Superior temporal gyrus (tissue), 1 donor: ENCODE results near the gene ATP6V1F.

ENCODE experiments used
- DNase-seq: peaks from one replicate; pipeline ENCODE4 v3.0.0-alpha.2; 2016; ENCODE audit errors: extremely low spot score

ATP6V1F gene

DNA sequence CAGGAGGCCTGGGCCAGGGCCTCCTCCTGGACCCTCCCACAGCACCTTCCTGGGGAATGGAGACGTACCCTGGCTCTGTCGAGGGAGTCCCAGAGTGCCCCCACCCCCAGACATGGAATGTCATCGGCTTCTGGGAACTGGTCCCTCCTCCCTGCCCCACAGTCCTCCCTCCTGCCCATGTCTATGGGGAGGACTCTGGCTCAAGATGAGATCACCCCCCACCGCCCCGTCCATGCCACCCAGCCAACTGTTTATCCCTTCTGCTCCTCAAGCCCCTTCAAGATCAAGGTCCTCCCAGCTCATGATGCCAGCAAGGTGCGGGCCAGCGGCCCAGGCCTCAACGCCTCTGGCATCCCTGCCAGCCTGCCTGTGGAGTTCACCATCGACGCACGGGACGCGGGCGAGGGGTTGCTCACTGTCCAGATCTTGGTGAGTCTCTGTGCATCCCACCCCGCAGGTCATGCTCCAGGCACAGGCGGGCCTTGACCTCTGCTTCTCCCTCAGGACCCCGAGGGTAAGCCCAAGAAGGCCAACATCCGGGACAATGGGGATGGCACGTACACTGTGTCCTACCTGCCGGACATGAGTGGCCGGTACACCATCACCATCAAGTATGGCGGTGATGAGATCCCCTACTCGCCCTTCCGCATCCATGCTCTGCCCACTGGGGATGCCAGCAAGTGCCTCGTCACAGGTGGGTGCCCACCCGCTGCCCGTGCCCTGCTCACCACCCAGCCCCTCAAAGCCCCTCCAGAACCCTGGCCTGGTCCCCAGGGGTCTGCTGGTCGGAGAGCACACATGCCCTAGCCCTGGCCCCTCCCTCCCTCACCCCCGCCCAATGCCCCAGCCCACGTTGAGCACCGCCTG is 14.1 kb upstream of the ATP6V1F start:
- DNase-seq: no peak

GRCh38 chr7:128849156-128849515 is 13.5 kb upstream of the ATP6V1F start:
- no peak for DNase-seq

DNA sequence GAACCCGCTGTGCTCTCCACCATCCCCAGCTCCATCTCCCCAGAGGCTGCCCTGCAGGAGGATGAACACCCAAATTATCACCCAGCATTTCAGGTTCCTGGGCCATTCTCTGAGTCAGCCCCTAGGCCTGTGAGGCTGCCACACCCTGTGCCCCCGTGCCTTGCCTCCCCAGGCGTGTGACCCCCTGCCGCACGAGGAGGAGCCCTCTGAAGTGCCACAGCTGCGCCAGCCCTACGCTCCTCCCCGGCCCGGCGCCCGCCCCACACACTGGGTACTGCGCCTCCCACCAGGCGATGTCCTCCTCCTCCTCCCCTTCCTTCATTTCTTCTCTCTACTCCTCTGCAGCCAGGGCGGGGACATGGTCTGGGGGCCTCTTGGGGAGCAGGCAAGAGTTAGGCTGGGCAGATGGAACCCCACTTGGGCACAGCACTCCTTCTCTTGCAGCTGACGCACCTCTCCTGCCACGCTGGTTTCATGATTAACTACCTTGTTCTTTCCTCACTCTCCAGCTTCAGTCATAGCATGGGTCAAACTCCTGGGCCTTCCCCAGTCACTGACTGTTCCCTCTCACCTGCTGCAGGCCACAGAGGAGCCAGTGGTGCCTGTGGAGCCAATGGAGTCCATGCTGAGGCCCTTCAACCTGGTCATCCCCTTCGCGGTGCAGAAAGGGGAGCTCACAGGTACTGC is 12.7 kb upstream of the ATP6V1F start:
- DNase-seq: no peak

DNA sequence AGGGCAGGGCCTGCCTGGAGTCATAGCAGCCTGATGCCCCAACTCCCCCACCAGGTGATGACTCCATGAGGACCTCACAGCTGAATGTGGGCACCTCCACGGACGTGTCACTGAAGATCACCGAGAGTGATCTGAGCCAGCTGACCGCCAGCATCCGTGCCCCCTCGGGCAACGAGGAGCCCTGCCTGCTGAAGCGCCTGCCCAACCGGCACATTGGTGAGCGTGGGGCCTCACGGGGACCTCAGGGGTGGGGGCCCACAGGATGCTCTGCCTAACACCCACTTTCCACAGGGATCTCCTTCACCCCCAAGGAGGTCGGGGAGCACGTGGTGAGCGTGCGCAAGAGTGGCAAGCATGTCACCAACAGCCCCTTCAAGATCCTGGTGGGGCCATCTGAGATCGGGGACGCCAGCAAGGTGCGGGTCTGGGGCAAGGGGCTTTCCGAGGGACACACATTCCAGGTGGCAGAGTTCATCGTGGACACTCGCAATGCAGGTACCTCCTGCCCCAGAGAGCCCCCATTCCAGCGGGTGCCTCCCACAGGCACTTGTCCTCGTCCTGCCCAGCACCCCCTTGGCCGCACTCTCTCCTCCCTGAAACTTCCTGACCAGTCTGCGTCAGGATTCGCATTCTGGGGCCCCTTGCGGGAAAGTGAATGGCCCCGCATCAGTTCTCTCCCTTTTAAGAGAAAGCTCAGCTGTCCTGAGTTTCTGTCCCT is 10.0 kb upstream of the ATP6V1F start:
- no peak for DNase-seq

DNA sequence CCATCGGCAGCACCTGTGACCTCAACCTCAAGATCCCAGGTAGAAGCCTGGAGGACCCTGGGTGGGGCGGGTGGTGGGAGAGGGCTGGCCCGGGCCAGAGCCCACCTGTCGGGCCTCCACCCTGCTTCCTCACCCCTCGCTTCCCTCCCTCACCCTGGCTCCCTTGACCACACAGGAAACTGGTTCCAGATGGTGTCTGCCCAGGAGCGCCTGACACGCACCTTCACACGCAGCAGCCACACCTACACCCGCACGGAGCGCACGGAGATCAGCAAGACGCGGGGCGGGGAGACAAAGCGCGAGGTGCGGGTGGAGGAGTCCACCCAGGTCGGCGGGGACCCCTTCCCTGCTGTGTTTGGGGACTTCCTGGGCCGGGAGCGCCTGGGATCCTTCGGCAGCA is 8.9 kb upstream of the ATP6V1F start:
- no peak for DNase-seq

DNA sequence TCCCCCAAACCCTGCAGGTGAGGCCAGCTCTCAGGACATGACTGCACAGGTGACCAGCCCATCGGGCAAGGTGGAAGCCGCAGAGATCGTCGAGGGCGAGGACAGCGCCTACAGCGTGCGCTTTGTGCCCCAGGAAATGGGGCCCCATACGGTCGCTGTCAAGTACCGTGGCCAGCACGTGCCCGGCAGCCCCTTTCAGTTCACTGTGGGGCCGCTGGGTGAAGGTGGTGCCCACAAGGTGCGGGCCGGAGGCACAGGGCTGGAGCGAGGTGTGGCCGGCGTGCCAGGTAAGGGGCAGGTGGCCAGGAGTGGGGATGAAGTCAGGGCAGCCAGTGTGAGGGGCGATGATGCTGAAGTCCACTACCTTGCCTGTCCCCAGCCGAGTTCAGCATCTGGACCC is 8.3 kb upstream of the ATP6V1F start:
- no peak for DNase-seq

- DNase-seq: no peak
Observed at GRCh38 chr7:128855559-128855958, 7.1 kb upstream of the ATP6V1F start.

- no peak for DNase-seq
Observed at GRCh38 chr7:128856001-128856718, 6.5 kb upstream of the ATP6V1F start.

- DNase-seq: no peak
Observed at GRCh38 chr7:128858380-128859231, 4.0 kb upstream of the ATP6V1F start.

DNA sequence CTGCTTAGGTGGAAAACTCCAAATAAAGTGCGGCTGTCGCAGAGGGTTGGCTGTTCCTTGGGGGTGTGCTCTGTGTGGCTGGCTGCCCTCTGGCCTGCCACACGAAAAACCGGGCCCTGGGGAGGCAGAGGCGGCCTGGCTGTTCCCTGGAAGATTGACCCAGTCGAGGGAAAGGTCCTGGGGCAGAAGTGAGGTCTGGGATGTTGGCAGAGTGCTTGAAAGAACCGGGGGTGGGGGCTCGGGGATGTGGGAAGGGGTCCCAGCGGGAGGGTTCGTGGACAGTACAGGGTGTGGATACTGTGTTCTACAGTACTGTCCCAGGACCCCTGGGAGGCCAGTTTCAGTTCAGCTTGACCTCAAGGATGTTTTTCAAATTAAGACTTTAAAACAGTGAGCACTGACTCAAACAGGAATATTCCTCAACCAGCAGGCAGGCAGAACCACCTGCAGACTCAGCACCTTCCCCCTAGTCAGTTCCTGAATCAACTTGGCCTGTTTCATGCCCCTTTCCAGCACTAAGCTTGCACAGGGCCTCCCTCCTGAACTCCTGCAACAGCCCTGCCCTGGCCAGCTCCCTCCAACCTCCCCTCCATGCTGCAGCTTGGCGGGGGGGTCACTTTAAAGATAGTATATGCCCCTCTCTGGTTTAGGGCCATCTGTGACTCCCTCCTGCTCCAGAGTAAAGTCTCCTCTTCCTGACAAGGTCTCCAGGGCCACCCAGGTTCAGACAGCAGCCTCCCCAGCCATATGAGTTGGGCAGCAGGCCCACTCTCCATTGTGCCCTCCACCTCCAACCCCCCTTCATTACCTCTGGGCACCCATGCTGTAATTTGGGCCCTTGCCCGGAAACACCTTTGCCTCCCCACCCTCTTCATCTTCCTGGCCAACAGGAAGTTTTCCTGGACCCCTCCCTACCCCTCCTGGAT is 3.2 kb upstream of the ATP6V1F start:
- no peak for DNase-seq

GRCh38 chr7:128860158-128861073 is 2.2 kb upstream of the ATP6V1F start:
- DNase-seq: no peak

DNA sequence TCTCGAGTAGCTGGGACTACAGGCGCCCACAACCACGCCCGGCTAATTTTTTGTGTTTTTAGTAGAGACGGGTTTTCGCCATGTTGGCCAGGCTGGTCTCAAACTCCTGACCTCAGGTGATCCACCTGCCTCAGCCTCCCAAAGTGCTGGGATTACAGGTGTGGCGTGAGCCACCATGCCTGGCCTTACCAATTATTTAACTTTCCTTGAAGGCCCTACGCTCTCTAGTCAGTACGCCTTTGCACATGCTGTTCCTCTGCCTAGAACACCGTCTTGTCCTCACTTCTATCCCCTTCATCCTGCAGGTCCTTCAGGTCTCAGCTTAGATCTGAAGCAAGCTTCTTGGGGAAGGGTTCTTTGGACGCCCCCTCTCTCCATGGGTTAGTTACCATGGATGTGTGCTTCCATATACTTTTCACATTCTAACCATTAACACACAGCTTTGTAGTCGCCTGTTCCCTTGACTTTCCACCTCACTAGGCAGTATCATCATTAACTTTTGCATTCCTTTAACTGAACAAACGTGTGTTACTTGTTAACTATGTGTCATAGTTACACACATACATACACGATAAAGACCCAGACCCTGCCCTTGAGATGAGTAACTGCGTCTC is 592 bp upstream of the ATP6V1F start:
- no peak for DNase-seq

GRCh38 chr7:128863433-128863989 is 855 bp downstream of the ATP6V1F start:
- peak; percentile 17 for DNase-seq

- DNase-seq: no peak
Observed at GRCh38 chr7:128865303-128865702, 2.6 kb downstream of the ATP6V1F start.

DNA sequence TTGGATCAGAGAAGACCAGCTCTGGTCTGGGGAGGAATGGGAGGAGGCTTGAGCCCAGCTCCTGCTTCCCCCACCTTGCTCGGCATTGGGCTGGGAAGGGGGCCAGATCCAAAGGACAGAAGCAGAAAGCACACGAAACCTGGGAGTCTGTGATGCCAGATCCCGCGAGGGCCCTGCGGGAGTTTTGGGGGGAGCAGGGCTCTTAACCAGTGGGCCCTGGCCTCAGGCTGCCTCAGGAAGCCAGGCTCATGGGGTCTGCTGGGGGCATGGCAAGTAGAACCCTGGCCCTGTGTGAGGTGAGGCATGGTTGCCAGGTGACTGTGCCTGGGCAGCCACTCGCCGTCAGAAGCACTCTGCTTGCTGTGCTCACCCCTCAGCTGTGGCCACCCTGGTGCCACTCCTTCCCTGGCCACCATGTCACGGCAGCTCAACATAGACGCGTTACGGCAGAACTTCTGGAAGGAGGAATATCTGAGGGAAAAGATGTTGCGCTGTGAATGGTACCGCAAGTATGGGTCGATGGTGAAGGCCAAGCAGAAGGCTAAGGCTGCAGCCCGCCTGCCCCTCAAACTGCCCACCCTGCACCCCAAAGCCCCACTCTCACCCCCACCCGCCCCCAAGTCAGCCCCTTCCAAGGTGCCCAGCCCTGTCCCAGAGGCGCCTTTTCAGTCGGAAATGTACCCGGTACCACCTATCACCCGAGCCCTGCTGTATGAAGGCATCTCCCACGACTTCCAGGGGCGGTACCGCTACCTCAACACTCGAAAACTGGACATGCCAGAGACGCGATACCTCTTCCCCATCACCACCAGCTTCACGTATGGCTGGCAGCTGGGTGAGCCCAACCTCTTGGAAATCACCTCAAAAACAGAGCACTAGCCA is 3.6 kb downstream of the ATP6V1F start:
- DNase-seq: no peak

DNA sequence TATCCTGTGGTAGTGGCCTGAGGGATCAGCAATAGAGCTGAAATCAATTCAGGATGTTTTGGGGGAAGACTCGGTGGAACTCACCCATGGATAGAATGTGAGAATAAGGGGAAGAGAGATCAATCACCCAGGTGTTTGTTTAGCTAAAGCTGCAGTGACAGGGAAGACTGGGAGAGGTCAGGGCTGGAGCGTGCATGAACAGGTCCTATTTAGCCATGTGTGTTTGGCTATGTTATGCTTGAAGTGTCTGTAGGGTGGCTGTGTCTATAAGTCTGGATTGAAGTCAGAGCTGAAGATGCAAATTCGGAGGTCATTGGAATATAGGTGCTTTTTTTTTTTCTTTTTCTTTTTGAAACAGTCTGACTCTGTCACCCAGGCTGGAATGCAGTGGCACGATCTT is 4.6 kb downstream of the ATP6V1F start:
- no peak for DNase-seq
